ENCODE data around the gene BBS9. TPM values are rescaled to one million over a fixed set of nuclear protein-coding genes. Genes with fewer than 3 reads are reported as not detected.

The BBS9 gene
- total and polyA plus RNA-seq, 2 donors (not counting 3 experiments of a cell fraction or from before 2014, with no cell fraction given) = 5.7 to 17.4 TPM

- Histone ChIP-seq H3K4me2 (ENCODE audit: insufficient read depth, low read length) (no peak overlapping the region), H3K9me1 (replicated peaks; ENCODE audit: control insufficient read depth, extremely low read depth, insufficient read depth, low read length) (no peaks in the 10 kb centered on the region), H4K20me1 (replicated peaks; ENCODE audit: control insufficient read depth, extremely low read depth, insufficient read depth, low read length) (no peaks in the 10 kb centered on the region), H3K9ac (replicated peaks; ENCODE audit: extremely low read depth, insufficient read depth, low read length) (no peak overlapping the region), H3K27ac (ENCODE audit: insufficient read depth, low read depth, low read length) (no peak overlapping the region), H3K4me3 (replicated peaks in 1 of 3; ENCODE audit: insufficient read depth in 1 of 3, low read depth in 1 of 3, low read length in 3 of 3) (no peak overlapping the region), H3K36me3 (ENCODE audit: control insufficient read depth in 2 of 2, extremely low read depth in 1 of 2, insufficient read depth in 2 of 2, low read length in 2 of 2) (no peaks in the 10 kb centered on the region), H2AFZ (ENCODE audit: low read depth, low read length) (no peak overlapping the region), H3K9me3 (replicated peaks; ENCODE audit: control insufficient read depth, insufficient read depth, low read length) (no peaks in the 10 kb centered on the region), H3K27me3 (ENCODE audit: control insufficient read depth in 2 of 2, insufficient read depth in 2 of 2, low read length in 2 of 2) (no peaks in the 10 kb centered on the region), H3K79me2 (ENCODE audit: control insufficient read depth, insufficient read depth, low read length) (no peaks in the 10 kb centered on the region), H3K4me1 (ENCODE audit: control insufficient read depth, extremely low read depth, insufficient read depth, low read length) (no peaks in the 10 kb centered on the region)
- intact Hi-C loops (cut with micrococcal nuclease) = no loop called here
- dilution Hi-C loops (cut with MboI; ENCODE audit: extremely low pct_ligation_motif_present, low sequenced_read_pairs) = no loop called here
- no peak for TF ChIP-seq FOS (IDR thresholded peaks at IDR 0.05; ENCODE audit: borderline replicate concordance, insufficient read depth, low read length)
- no TSS peak for BruUV-seq (replicated peaks)
- FAIRE-seq (no peak), DNase-seq (ENCODE audit: low read depth, low spot score) (no peak)
- ChIA-PET POLR2A (no interaction called here), CTCF (no interaction called here)
Measured at GRCh38 chr7:33212144-33212543, 82.8 kb downstream of the BBS9 start.

DNA sequence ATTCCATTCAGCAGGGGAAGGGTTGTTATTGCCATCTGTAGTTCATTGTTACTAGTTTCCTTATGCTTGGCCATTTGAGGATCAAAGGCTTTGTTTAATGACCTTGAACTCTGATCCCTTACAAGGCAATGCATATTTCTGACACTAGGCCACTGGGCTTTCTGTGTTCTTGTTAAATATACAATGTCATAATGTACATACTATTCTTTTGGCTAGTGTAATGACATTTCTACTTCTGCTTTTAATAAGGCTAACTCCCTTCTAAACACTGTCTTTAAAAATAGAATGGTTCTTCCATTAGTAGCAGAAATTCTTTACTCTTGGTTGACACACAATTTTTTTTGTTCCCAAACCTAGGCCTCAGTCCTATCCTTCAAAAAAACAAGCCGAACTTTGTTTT is 86.6 kb downstream of the BBS9 start:
- H3K4me3 ChIP-seq (replicated peaks in 1 of 3; ENCODE audit: insufficient read depth in 1 of 3, low read depth in 1 of 3, low read length in 3 of 3) = no peak overlapping the region
- ChIA-PET CTCF (no interaction called here), POLR2A (no interaction called here)
- FAIRE-seq (no peak), DNase-seq (ENCODE audit: low read depth, low spot score) (no peak)
- no peak overlapping the region for H3K4me2 ChIP-seq (ENCODE audit: insufficient read depth, low read length)
- no peaks in the 10 kb centered on the region for H3K36me3 ChIP-seq (ENCODE audit: control insufficient read depth in 2 of 2, extremely low read depth in 1 of 2, insufficient read depth in 2 of 2, low read length in 2 of 2)
- H3K27ac ChIP-seq (ENCODE audit: insufficient read depth, low read depth, low read length) = no peak overlapping the region
- H3K9me3 ChIP-seq (replicated peaks; ENCODE audit: control insufficient read depth, insufficient read depth, low read length) = no peaks in the 10 kb centered on the region
- H3K9me1 ChIP-seq (replicated peaks; ENCODE audit: control insufficient read depth, extremely low read depth, insufficient read depth, low read length) = no peaks in the 10 kb centered on the region
- dilution Hi-C loops (cut with MboI; ENCODE audit: extremely low pct_ligation_motif_present, low sequenced_read_pairs) = no loop called here
- no peak overlapping the region for H3K9ac ChIP-seq (replicated peaks; ENCODE audit: extremely low read depth, insufficient read depth, low read length)
- no peaks in the 10 kb centered on the region for H3K4me1 ChIP-seq (ENCODE audit: control insufficient read depth, extremely low read depth, insufficient read depth, low read length)
- H3K27me3 ChIP-seq (ENCODE audit: control insufficient read depth in 2 of 2, insufficient read depth in 2 of 2, low read length in 2 of 2) = no peaks in the 10 kb centered on the region
- no peak for TF ChIP-seq POLR2A (IDR thresholded peaks at IDR 0.05; ENCODE audit: low read depth, low read length)
- H3K79me2 ChIP-seq (ENCODE audit: control insufficient read depth, insufficient read depth, low read length) = no peaks in the 10 kb centered on the region
- intact Hi-C loops (cut with micrococcal nuclease) = no loop called here
- no TSS peak for BruUV-seq (replicated peaks)
- no peak overlapping the region for H2AFZ ChIP-seq (ENCODE audit: low read depth, low read length)
- H4K20me1 ChIP-seq (replicated peaks; ENCODE audit: control insufficient read depth, extremely low read depth, insufficient read depth, low read length) = no peaks in the 10 kb centered on the region

GRCh38 chr7:33217595-33217994 is 88.2 kb downstream of the BBS9 start:
- H3K27me3 ChIP-seq (ENCODE audit: control insufficient read depth in 2 of 2, insufficient read depth in 2 of 2, low read length in 2 of 2) = no peaks in the 10 kb centered on the region
- TF ChIP-seq JUN (IDR thresholded peaks at IDR 0.05; ENCODE audit: borderline replicate concordance, insufficient read depth, insufficient read length, low read depth) (no peak), CTCF (IDR thresholded peaks at IDR 0.05; ENCODE audit: extremely low read depth in 1 of 2, insufficient read depth in 1 of 2, low read depth in 1 of 2, low read length in 2 of 2) (no peak), MYC (IDR thresholded peaks at IDR 0.05; ENCODE audit: low read depth, low read length) (no peak), POLR2A (IDR thresholded peaks at IDR 0.05; ENCODE audit: low read depth, low read length) (no peak), MAX (IDR thresholded peaks at IDR 0.05; ENCODE audit: insufficient read depth, insufficient read length) (no peak), GATA2 (IDR thresholded peaks at IDR 0.05; ENCODE audit: insufficient read depth, insufficient read length, low read depth, low read length) (no peak), POLR2AphosphoS5 (IDR thresholded peaks at IDR 0.05; ENCODE audit: insufficient read depth, low read depth, low read length) (no peak), EZH2 (IDR thresholded peaks at IDR 0.05; ENCODE audit: borderline replicate concordance, low read depth, low read length, severe bottlenecking) (no peak), FOS (IDR thresholded peaks at IDR 0.05; ENCODE audit: borderline replicate concordance, insufficient read depth, low read length) (no peak)
- no peak overlapping the region for H3K9ac ChIP-seq (replicated peaks; ENCODE audit: extremely low read depth, insufficient read depth, low read length)
- no peak overlapping the region for H3K27ac ChIP-seq (ENCODE audit: insufficient read depth, low read depth, low read length)
- no TSS peak for BruUV-seq (replicated peaks)
- no peaks in the 10 kb centered on the region for H4K20me1 ChIP-seq (replicated peaks; ENCODE audit: control insufficient read depth, extremely low read depth, insufficient read depth, low read length)
- H3K36me3 ChIP-seq (ENCODE audit: control insufficient read depth in 2 of 2, extremely low read depth in 1 of 2, insufficient read depth in 2 of 2, low read length in 2 of 2) = no peaks in the 10 kb centered on the region
- dilution Hi-C loops (cut with MboI; ENCODE audit: extremely low pct_ligation_motif_present, low sequenced_read_pairs) = no loop called here
- no peak overlapping the region for H2AFZ ChIP-seq (ENCODE audit: low read depth, low read length)
- H3K9me3 ChIP-seq (replicated peaks; ENCODE audit: control insufficient read depth, insufficient read depth, low read length) = no peaks in the 10 kb centered on the region
- intact Hi-C loops (cut with micrococcal nuclease) = no loop called here
- no peaks in the 10 kb centered on the region for H3K9me1 ChIP-seq (replicated peaks; ENCODE audit: control insufficient read depth, extremely low read depth, insufficient read depth, low read length)
- H3K4me2 ChIP-seq (ENCODE audit: insufficient read depth, low read length) = no peak overlapping the region
- ChIA-PET CTCF (no interaction called here), POLR2A (no interaction called here)
- no peaks in the 10 kb centered on the region for H3K4me1 ChIP-seq (ENCODE audit: control insufficient read depth, extremely low read depth, insufficient read depth, low read length)
- FAIRE-seq = no peak
- no peaks in the 10 kb centered on the region for H3K79me2 ChIP-seq (ENCODE audit: control insufficient read depth, insufficient read depth, low read length)
- H3K4me3 ChIP-seq (replicated peaks in 1 of 3; ENCODE audit: insufficient read depth in 1 of 3, low read depth in 1 of 3, low read length in 3 of 3) = no peak overlapping the region
- no peak for DNase-seq (ENCODE audit: low read depth, low spot score)

Data from endothelial cell of umbilical vein (primary cell).